GM06990 (cell line): ENCODE measurements around the gene PDE8B.

Experiments
- DNase-seq: peaks from one replicate; pipeline ENCODE4 v3.0.0-alpha.2; 2011; ENCODE audit not compliant: insufficient read length; ENCODE audit errors: extremely low read depth
- H3K27me3 ChIP-seq: replicated peaks from 2 replicates; pipeline ENCODE4 v1.6.0; 2011; ENCODE audit warnings: low read length; ENCODE audit not compliant: control insufficient read depth, insufficient read depth
- H3K36me3 ChIP-seq: 2 replicates; pipeline ENCODE4 v1.5.1; 2011; ENCODE audit warnings: low read length; ENCODE audit not compliant: control insufficient read depth, insufficient read depth
- H3K4me3 ChIP-seq: replicated peaks from 2 replicates; pipeline ENCODE4 v1.5.1; 2011; ENCODE audit warnings: low read depth, mild to moderate bottlenecking, control low read depth, low read length
- CTCF ChIP-seq: IDR thresholded peaks from 2 replicates; pipeline ENCODE4 v1.5.1; 2011; ENCODE audit warnings: low read length, control low read depth, mild to moderate bottlenecking, inconsistent platforms; ENCODE audit not compliant: insufficient read depth, poor library complexity, severe bottlenecking

PDE8B gene

GRCh38 chr5:77419644-77420582 lies 209.4 kb downstream of the PDE8B start:
- no peak for TF ChIP-seq CTCF
- no peak overlapping the region for H3K4me3 ChIP-seq
- DNase-seq, result no peak
- no peaks in the 10 kb centered on the region for H3K36me3 ChIP-seq
- no peaks in the 10 kb centered on the region for H3K27me3 ChIP-seq

GRCh38 chr5:77420940-77421339 lies 210.5 kb downstream of the PDE8B start:
- H3K27me3 ChIP-seq, result no peaks in the 10 kb centered on the region
- H3K4me3 ChIP-seq, result no peak overlapping the region
- no peak for DNase-seq
- TF ChIP-seq CTCF, result no peak
- no peaks in the 10 kb centered on the region; the same call in 1 of the 2 replicates for H3K36me3 ChIP-seq

GRCh38 chr5:77423022-77423750 lies 212.7 kb downstream of the PDE8B start:
- no peak overlapping the region for H3K4me3 ChIP-seq
- peak; percentile 9 for DNase-seq
- H3K36me3 ChIP-seq, result peaks cover 2% of the 10 kb centered on the region
- H3K27me3 ChIP-seq, result no peaks in the 10 kb centered on the region
- no peak for TF ChIP-seq CTCF

- no peak for DNase-seq
- Histone ChIP-seq H3K27me3 (no peaks in the 10 kb centered on the region), H3K4me3 (no peak overlapping the region), H3K36me3 (peaks cover 2% of the 10 kb centered on the region)
- no peak for TF ChIP-seq CTCF
Observed at GRCh38 chr5:77424921-77425320, 214.4 kb downstream of the PDE8B start.

- DNase-seq, result no peak
Observed at GRCh38 chr5:77425420-77425819, 214.9 kb downstream of the PDE8B start.

More at GRCh38 chr5:77425420-77425819, 214.9 kb downstream of the PDE8B start:
- no peak overlapping the region for H3K4me3 ChIP-seq
- TF ChIP-seq CTCF, result no peak
- H3K27me3 ChIP-seq, result no peaks in the 10 kb centered on the region
- peaks cover 2% of the 10 kb centered on the region for H3K36me3 ChIP-seq
